Activated T-helper 1 cell treated with anti-CD3 and anti-CD28 coated beads, Interleukin-12 subunit alpha, Interleukin-12 subunit beta, Interleukin-2, Interleukin-4 antibody, amounts not matched to agents 30 ng/mL and 10 ng/mL and 1 ng/mL, durations not matched to agents 14 hours and 24 hours and 36 hours (primary cell): ENCODE measurements around the gene TMEM123. TPM values are rescaled to one million over a fixed set of nuclear protein-coding genes. Genes with fewer than 3 reads are reported as not detected.
A peak's percentile ranks its signal among the peaks of the same experiment; 100 is the strongest.
"Not testable (repeated sequence)": the region's sequence is repeated elsewhere in the genome, so short reads cannot be mapped to it uniquely, and the experiment has no call there.

Source experiments
- DNase-seq: peaks from one replicate; pipeline ENCODE4 v3.0.0; 2021; ENCODE audit warnings: low spot score
- H3K27ac Mint-ChIP-seq: one replicate; pipeline ENCODE4 v1.8.0; 2021; ENCODE audit warnings: mild to moderate bottlenecking, mixed read lengths
- H3K27me3 Mint-ChIP-seq: one replicate; pipeline ENCODE4 v1.8.0; 2022; ENCODE audit warnings: mild to moderate bottlenecking, moderate library complexity, mixed read lengths; ENCODE audit not compliant: insufficient read depth
- H3K36me3 Mint-ChIP-seq: one replicate; pipeline ENCODE4 v1.8.0; 2021; ENCODE audit warnings: low read depth, mixed read lengths
- H3K4me1 Mint-ChIP-seq: one replicate; pipeline ENCODE4 v1.8.0; 2021; ENCODE audit warnings: low read depth, mixed read lengths
- H3K4me3 Mint-ChIP-seq: one replicate; pipeline ENCODE4 v1.8.0; 2021; ENCODE audit warnings: mild to moderate bottlenecking, moderate library complexity, mixed read lengths
- H3K9me3 Mint-ChIP-seq: one replicate; pipeline ENCODE4 v1.8.0; 2021; ENCODE audit warnings: mixed read lengths
- intact Hi-C: fragments of 100-400 bp; cut with micrococcal nuclease; formaldehyde crosslinking; loops from one replicate; pipeline ENCODE4 v1.15.1; 2024
- total RNA-seq: library from RNA; stranded (reverse); gene quantifications from 2 replicates; pipeline ENCODE4 v1.2.3, GENCODE V29; 2022

TMEM123 gene
- total RNA-seq, 1 donor from 2014 or later: 231 TPM

- Mint-ChIP-seq H3K4me1 (peaks cover 71% of the 10 kb centered on the region), H3K27ac (peak overlapping the region; percentile 31), H3K27me3 (no peaks in the 10 kb centered on the region), H3K9me3 (peaks cover 19% of the 10 kb centered on the region), H3K36me3 (peaks cover 55% of the 10 kb centered on the region), H3K4me3 (peak overlapping the region; percentile 45)
- no peak for DNase-seq
- intact Hi-C loops: no loop called here
These were observed 14.1 kb downstream of the TMEM123 start for GRCh38 chr11:102438311-102439062.

GRCh38 chr11:102437727-102438126 lies 14.8 kb downstream of the TMEM123 start:
- Mint-ChIP-seq H3K4me3 (no peak overlapping the region), H3K36me3 (peaks cover 55% of the 10 kb centered on the region), H3K9me3 (peaks cover 26% of the 10 kb centered on the region), H3K4me1 (peaks cover 64% of the 10 kb centered on the region), H3K27me3 (no peaks in the 10 kb centered on the region), H3K27ac (peak overlapping the region; percentile 13)
- DNase-seq: no peak
- intact Hi-C loops: no loop called here

- peaks cover 60% of the 10 kb centered on the region for H3K4me1 Mint-ChIP-seq
- intact Hi-C loops: no loop called here
- H3K4me3 Mint-ChIP-seq: no peak overlapping the region
- H3K9me3 Mint-ChIP-seq: peaks cover 33% of the 10 kb centered on the region
- H3K36me3 Mint-ChIP-seq: peaks cover 58% of the 10 kb centered on the region
- H3K27ac Mint-ChIP-seq: peak overlapping the region; percentile 64
- DNase-seq: no peak
- H3K27me3 Mint-ChIP-seq: no peaks in the 10 kb centered on the region
These were observed 15.6 kb downstream of the TMEM123 start for GRCh38 chr11:102436976-102437375.

- Mint-ChIP-seq H3K9me3 (peaks cover 37% of the 10 kb centered on the region), H3K27ac (peak overlapping the region; percentile 64), H3K27me3 (no peaks in the 10 kb centered on the region), H3K4me1 (peaks cover 60% of the 10 kb centered on the region), H3K36me3 (peaks cover 62% of the 10 kb centered on the region), H3K4me3 (no peak overlapping the region)
- intact Hi-C loops: no loop called here
- DNase-seq: no peak
These were observed 16.0 kb downstream of the TMEM123 start for GRCh38 chr11:102436561-102436960.

- peaks cover 60% of the 10 kb centered on the region for H3K36me3 Mint-ChIP-seq
- no peak for DNase-seq
- no peak overlapping the region for H3K4me3 Mint-ChIP-seq
- H3K27me3 Mint-ChIP-seq: no peaks in the 10 kb centered on the region
- H3K9me3 Mint-ChIP-seq: peaks cover 39% of the 10 kb centered on the region
- no peak overlapping the region for H3K27ac Mint-ChIP-seq
- intact Hi-C loops: no loop called here
- H3K4me1 Mint-ChIP-seq: peaks cover 60% of the 10 kb centered on the region
These were observed 16.9 kb downstream of the TMEM123 start for GRCh38 chr11:102435688-102436087.

GRCh38 chr11:102433571-102433970 lies 19.0 kb downstream of the TMEM123 start:
- DNase-seq, H3K4me3 Mint-ChIP-seq, H3K27me3 Mint-ChIP-seq, H3K27ac Mint-ChIP-seq, intact Hi-C loops: not testable (repeated sequence)
- Mint-ChIP-seq H3K36me3 (peaks cover 73% of the 10 kb centered on the region), H3K4me1 (peaks cover 59% of the 10 kb centered on the region), H3K9me3 (peaks cover 39% of the 10 kb centered on the region)

GRCh38 chr11:102432560-102432959 lies 20.0 kb downstream of the TMEM123 start:
- H3K4me3 Mint-ChIP-seq, intact Hi-C loops, H3K27me3 Mint-ChIP-seq, H3K27ac Mint-ChIP-seq, DNase-seq: not testable (repeated sequence)
- peaks cover 39% of the 10 kb centered on the region for H3K9me3 Mint-ChIP-seq
- peaks cover 49% of the 10 kb centered on the region for H3K4me1 Mint-ChIP-seq
- peaks cover 70% of the 10 kb centered on the region for H3K36me3 Mint-ChIP-seq

- no peak overlapping the region for H3K4me3 Mint-ChIP-seq
- intact Hi-C loops: loop anchor here (2.0 kb wide), 1 partner anchor 19 kb away; no protein-coding TSS in a partner anchor
- DNase-seq: no peak
- H3K36me3 Mint-ChIP-seq: peaks cover 67% of the 10 kb centered on the region
- H3K9me3 Mint-ChIP-seq: peaks cover 35% of the 10 kb centered on the region
- H3K27me3 Mint-ChIP-seq: no peaks in the 10 kb centered on the region
- H3K4me1 Mint-ChIP-seq: peaks cover 52% of the 10 kb centered on the region
- no peak overlapping the region for H3K27ac Mint-ChIP-seq
These were observed 21.2 kb downstream of the TMEM123 start for GRCh38 chr11:102431404-102431803.

GRCh38 chr11:102430158-102430836 lies 22.3 kb downstream of the TMEM123 start:
- H3K27ac Mint-ChIP-seq: peak overlapping the region; percentile 92
- peaks cover 31% of the 10 kb centered on the region for H3K9me3 Mint-ChIP-seq
- peak overlapping the region; percentile 62 for H3K4me3 Mint-ChIP-seq
- peaks cover 60% of the 10 kb centered on the region for H3K36me3 Mint-ChIP-seq
- no peaks in the 10 kb centered on the region for H3K27me3 Mint-ChIP-seq
- intact Hi-C loops: loop anchor here (1.0 to 2.0 kb wide), 2 partner anchors 13 to 21 kb away; no protein-coding TSS in a partner anchor
- H3K4me1 Mint-ChIP-seq: peaks cover 55% of the 10 kb centered on the region
- DNase-seq: no peak

- Mint-ChIP-seq H3K9me3 (peaks cover 31% of the 10 kb centered on the region), H3K27me3 (no peaks in the 10 kb centered on the region), H3K36me3 (peaks cover 58% of the 10 kb centered on the region), H3K4me3 (no peak overlapping the region), H3K4me1 (peaks cover 61% of the 10 kb centered on the region), H3K27ac (peak overlapping the region; percentile 92)
- no peak for DNase-seq
- intact Hi-C loops: loop anchor here (1.0 to 2.0 kb wide), 2 partner anchors 12 to 21 kb away; no protein-coding TSS in a partner anchor
These were observed 22.9 kb downstream of the TMEM123 start for GRCh38 chr11:102429691-102430090.

- intact Hi-C loops: no loop called here
- no peak overlapping the region for H3K4me3 Mint-ChIP-seq
- no peaks in the 10 kb centered on the region for H3K27me3 Mint-ChIP-seq
- peak overlapping the region; percentile 92 for H3K27ac Mint-ChIP-seq
- peaks cover 26% of the 10 kb centered on the region for H3K9me3 Mint-ChIP-seq
- peaks cover 56% of the 10 kb centered on the region for H3K36me3 Mint-ChIP-seq
- H3K4me1 Mint-ChIP-seq: peaks cover 65% of the 10 kb centered on the region
- no peak for DNase-seq
These were observed 23.3 kb downstream of the TMEM123 start for GRCh38 chr11:102429226-102429625.

- peak overlapping the region; percentile 9 for H3K27ac Mint-ChIP-seq
- H3K4me3 Mint-ChIP-seq: no peak overlapping the region
- intact Hi-C loops: no loop called here
- peaks cover 70% of the 10 kb centered on the region for H3K4me1 Mint-ChIP-seq
- peaks cover 21% of the 10 kb centered on the region for H3K9me3 Mint-ChIP-seq
- H3K27me3 Mint-ChIP-seq: no peaks in the 10 kb centered on the region
- DNase-seq: no peak
- peaks cover 51% of the 10 kb centered on the region for H3K36me3 Mint-ChIP-seq
These were observed 23.9 kb downstream of the TMEM123 start for GRCh38 chr11:102428696-102429095.

GRCh38 chr11:102427068-102427467 lies 25.5 kb downstream of the TMEM123 start:
- Mint-ChIP-seq H3K9me3 (peaks cover 7% of the 10 kb centered on the region), H3K36me3 (peaks cover 40% of the 10 kb centered on the region), H3K4me1 (peaks cover 82% of the 10 kb centered on the region), H3K27me3 (no peaks in the 10 kb centered on the region), H3K4me3 (peak overlapping the region; percentile 1), H3K27ac (peak overlapping the region; percentile 82)
- intact Hi-C loops: no loop called here
- DNase-seq: no peak
